Islet of Langerhans (tissue), 1 donor: Measurements from ENCODE around the gene CYP2F1.
"Not testable (repeated sequence)": the region's sequence is repeated elsewhere in the genome, so short reads cannot be mapped to it uniquely, and the experiment has no call there.

Experiments
- FAIRE-seq: peaks from one replicate; lab custom pipeline; 2011; peaks lifted over from hg19 to GRCh38; lab: Jason Lieb, UNC

The CYP2F1 gene

GRCh38 chr19:41127801-41128300, 13.6 kb downstream of the CYP2F1 start:
- FAIRE-seq, result not testable (repeated sequence)

GRCh38 chr19:41128692-41129091, 14.5 kb downstream of the CYP2F1 start:
- no peak for FAIRE-seq

- FAIRE-seq, result no peak
Measured at GRCh38 chr19:41131186-41131585, 17.0 kb downstream of the CYP2F1 start.

- no peak for FAIRE-seq
Measured at GRCh38 chr19:41133260-41133659, 19.0 kb downstream of the CYP2F1 start.

GRCh38 chr19:41134616-41135015, 20.4 kb downstream of the CYP2F1 start:
- FAIRE-seq, result no peak

- FAIRE-seq, result not testable (repeated sequence)
Measured at GRCh38 chr19:41135390-41136384, 21.5 kb downstream of the CYP2F1 start.

- no peak for FAIRE-seq
Measured at GRCh38 chr19:41136636-41137455, 22.6 kb downstream of the CYP2F1 start.

- FAIRE-seq, result no peak
Measured at GRCh38 chr19:41144403-41144802, 30.2 kb downstream of the CYP2F1 start.

- FAIRE-seq, result no peak
Measured at GRCh38 chr19:41149831-41150230, 35.6 kb downstream of the CYP2F1 start.

- FAIRE-seq, result not testable (repeated sequence)
Measured at GRCh38 chr19:41150986-41151385, 36.8 kb downstream of the CYP2F1 start.

- FAIRE-seq, result no peak
Measured at GRCh38 chr19:41154060-41154459, 39.8 kb downstream of the CYP2F1 start.

- FAIRE-seq, result no peak
Measured at GRCh38 chr19:41156207-41156606, 42.0 kb downstream of the CYP2F1 start.

- FAIRE-seq, result no peak
Measured at GRCh38 chr19:41159881-41160280, 45.6 kb downstream of the CYP2F1 start.

GRCh38 chr19:41161903-41162302, 47.7 kb downstream of the CYP2F1 start:
- FAIRE-seq, result no peak

- no peak for FAIRE-seq
Measured at GRCh38 chr19:41166944-41167804, 52.9 kb downstream of the CYP2F1 start.

GRCh38 chr19:41172297-41173164, 58.3 kb downstream of the CYP2F1 start:
- no peak for FAIRE-seq

GRCh38 chr19:41174297-41174928, 60.2 kb downstream of the CYP2F1 start:
- no peak for FAIRE-seq

- no peak for FAIRE-seq
Measured at GRCh38 chr19:41175801-41176777, 61.9 kb downstream of the CYP2F1 start.
